Esophagus muscularis mucosa (tissue), 4 donors: ENCODE results near the gene OR2B2. TPM values are rescaled to one million over a fixed set of nuclear protein-coding genes. Genes with fewer than 3 reads are reported as not detected.

Experiments
- DNase-seq: peaks from one replicate; pipeline ENCODE4 v3.0.0-alpha.2; 2017; ENCODE audit errors: extremely low spot score
- H3K27ac ChIP-seq, 4 donors: fragments of 200-600 bp; sonication (generic); replicated peaks in 1 of 4; 1 replicate in 3 of 4; 2 replicates in 1 of 4; pipeline ENCODE4 v1.5.1; 2016 to 2019; ENCODE audit warnings: mild to moderate bottlenecking in 1 of 4
- H3K27me3 ChIP-seq, 4 donors: fragments of 200-600 bp; sonication (generic); one replicate each; pipeline versions ENCODE4 v1.5.1 to v1.6.0; 2016 to 2019
- H3K36me3 ChIP-seq, 4 donors: fragments of 200-600 bp; sonication (generic); one replicate each; pipeline ENCODE4 v1.5.1; 2016 to 2019
- H3K4me1 ChIP-seq, 4 donors: fragments of 200-600 bp; sonication (generic); one replicate each; pipeline ENCODE4 v1.5.1; 2016 to 2019
- H3K4me3 ChIP-seq, 4 donors: fragments of 200-600 bp; sonication (generic); 1 replicate in 2 of 4; 2 replicates in 2 of 4; pipeline ENCODE4 v1.5.1; 2016 to 2019; ENCODE audit warnings: mild to moderate bottlenecking in 4 of 4, moderate library complexity in 1 of 4
- H3K9me3 ChIP-seq, 4 donors: fragments of 200-600 bp; sonication (generic); 1 replicate in 3 of 4; 2 replicates in 1 of 4; pipeline ENCODE4 v1.5.1; 2016 to 2019
- CTCF ChIP-seq, 3 experiments: fragments of 200-600 bp in 2 of 3; fragments of 450-650 bp in 1 of 3; sonication (generic) in 2 of 3; IDR thresholded peaks; one replicate each; pipeline ENCODE4 v1.5.1; 2017 to 2019; ENCODE audit warnings: antibody characterized with exemption in 3 of 3, mild to moderate bottlenecking in 2 of 3, moderate library complexity in 1 of 3
- EP300 ChIP-seq: sonication (generic); formaldehyde crosslinking; IDR thresholded peaks from one replicate; pipeline ENCODE4 v1.6.1; 2017; ENCODE audit warnings: antibody characterized with exemption
- POLR2A ChIP-seq: fragments of 450-650 bp; IDR thresholded peaks from one replicate; pipeline ENCODE4 v1.6.1; 2017; ENCODE audit warnings: antibody characterized with exemption, moderate library complexity, mild to moderate bottlenecking, low read depth
- POLR2AphosphoS5 ChIP-seq, 2 donors: sonication (generic); formaldehyde crosslinking; IDR thresholded peaks; one replicate each; pipeline ENCODE4 v1.6.1; 2017; ENCODE audit warnings: antibody characterized with exemption in 2 of 2
- WGBS: methylation state at CpG from one replicate; pipeline ENCODE4 v1.1.5; 2018; 5-methylcytosine and 5-hydroxymethylcytosine counted together
- intact Hi-C: fragments of 100-400 bp; cut with DNase I; formaldehyde crosslinking; loops from one replicate; pipeline ENCODE4 v1.15.1; 2023
- total RNA-seq, 4 donors: library from RNA; depleted of rRNA; stranded (reverse); fragments of >200 nt; gene quantifications; one replicate each; pipeline versions ENCODE4 v1.1.0 to v1.2.1, GENCODE V29; 2016

The OR2B2 gene
- total RNA-seq, 4 donors from 2014 or later: not detected

DNA sequence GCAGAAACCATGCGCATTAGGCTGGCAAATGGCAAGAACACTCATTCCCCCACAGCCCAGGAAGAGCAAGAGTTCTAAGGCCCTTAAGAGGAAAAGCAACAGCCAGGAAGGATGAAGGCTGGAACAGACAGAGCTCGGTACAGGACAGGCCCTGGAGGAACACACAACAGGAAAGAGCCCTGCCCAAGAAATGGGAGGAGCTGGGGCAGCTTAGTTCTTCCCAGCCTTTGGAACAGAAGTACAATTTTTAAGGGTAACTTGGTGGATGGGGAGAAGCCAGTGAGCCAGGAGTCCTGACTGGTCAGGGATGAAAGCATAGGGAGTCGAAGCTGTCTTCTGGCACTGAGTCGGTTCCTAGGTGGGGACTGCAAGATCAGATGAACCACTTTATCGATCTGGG lies 32.4 kb downstream of the OR2B2 start:
- H3K36me3 ChIP-seq: no peaks in the 10 kb centered on the region
- no peaks in the 10 kb centered on the region for H3K4me1 ChIP-seq
- WGBS: 85% methylated on average over 5 of the region's 5 CpGs
- no peaks in the 10 kb centered on the region for H3K9me3 ChIP-seq
- H3K27ac ChIP-seq: no peak overlapping the region
- DNase-seq: no peak
- intact Hi-C loops: no loop called here
- TF ChIP-seq EP300 (no peak), CTCF (IDR thresholded peaks at IDR 0.05) (no peak), POLR2AphosphoS5 (IDR thresholded peaks at IDR 0.05) (no peak), POLR2A (no peak)
- H3K4me3 ChIP-seq: no peak overlapping the region
- peaks cover 0 to 35% (median 0%) of the 10 kb centered on the region in 4 donors for H3K27me3 ChIP-seq

GRCh38 chr6:27874016-27874415 lies 38.2 kb downstream of the OR2B2 start:
- Histone ChIP-seq H3K4me3 (peak overlapping the region; percentile 49 to 63 (median 51)), H3K4me1 (peaks cover 0 to 24% (median 20%) of the 10 kb centered on the region in 4 donors), H3K9me3 (no peaks in the 10 kb centered on the region), H3K36me3 (no peaks in the 10 kb centered on the region), H3K27ac (no peak overlapping the region), H3K27me3 (peaks cover 0 to 65% (median 34%) of the 10 kb centered on the region in 4 donors)
- TF ChIP-seq EP300 (no peak), POLR2AphosphoS5 (IDR thresholded peaks at IDR 0.05) (no peak), CTCF (IDR thresholded peaks at IDR 0.05) (no peak), POLR2A (no peak)
- no peak for DNase-seq
- 75% methylated on average over 8 of the region's 8 CpGs for WGBS
- intact Hi-C loops: no loop called here

DNA sequence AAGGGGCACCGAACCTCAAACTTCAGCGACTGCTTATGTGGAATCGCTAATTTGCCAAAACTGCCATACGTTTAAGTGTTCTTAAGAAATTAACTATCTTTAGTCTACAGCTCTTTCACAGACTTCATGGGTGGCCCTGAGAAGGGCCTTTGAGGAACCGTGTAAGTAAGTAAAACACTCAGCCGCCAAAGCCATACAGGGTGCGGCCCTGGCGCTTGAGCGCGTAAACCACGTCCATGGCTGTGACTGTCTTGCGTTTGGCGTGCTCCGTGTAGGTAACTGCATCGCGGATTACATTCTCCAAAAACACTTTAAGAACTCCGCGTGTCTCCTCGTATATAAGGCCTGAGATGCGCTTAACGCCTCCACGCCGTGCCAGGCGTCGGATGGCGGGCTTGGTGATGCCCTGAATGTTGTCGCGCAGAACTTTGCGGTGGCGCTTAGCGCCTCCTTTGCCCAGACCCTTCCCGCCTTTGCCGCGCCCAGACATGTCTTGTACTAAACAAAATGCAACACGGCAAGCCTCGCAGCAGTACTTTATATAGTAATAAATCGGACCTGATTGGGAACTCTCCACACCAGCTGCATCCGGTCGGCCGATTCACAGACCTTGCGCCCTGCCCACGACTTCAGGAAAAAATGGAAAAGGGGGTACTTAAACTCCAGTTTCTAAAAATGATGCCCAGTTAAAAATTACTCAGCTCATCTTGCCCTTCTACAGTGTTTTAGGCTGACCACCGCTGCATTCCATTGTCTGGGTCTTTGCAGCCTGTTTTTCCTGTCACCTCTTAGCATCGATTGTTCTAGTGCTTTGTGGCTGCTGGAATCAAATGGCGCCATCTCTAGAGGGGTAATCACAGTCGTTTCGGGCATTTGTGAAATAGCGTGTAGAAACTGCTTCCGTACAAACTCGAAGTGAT lies 38.9 kb downstream of the OR2B2 start:
- intact Hi-C loops: no loop called here
- no peaks in the 10 kb centered on the region for H3K9me3 ChIP-seq
- DNase-seq: no peak
- 9% methylated on average over 49 of the region's 50 CpGs for WGBS
- H3K4me1 ChIP-seq: peaks cover 0 to 24% (median 20%) of the 10 kb centered on the region in 4 donors
- peak overlapping the region; percentile 49 to 63 (median 51) for H3K4me3 ChIP-seq
- no peaks in the 10 kb centered on the region for H3K36me3 ChIP-seq
- H3K27me3 ChIP-seq: peaks cover 0 to 73% (median 39%) of the 10 kb centered on the region in 4 donors
- peak overlapping the region; percentile 16 to 63 (median 52) for H3K27ac ChIP-seq
- TF ChIP-seq EP300: no peak
- no peak for TF ChIP-seq CTCF (IDR thresholded peaks at IDR 0.05)
- TF ChIP-seq POLR2AphosphoS5 (IDR thresholded peaks at IDR 0.05): peak; percentile 37 to 81
- no peak for TF ChIP-seq POLR2A

- H3K4me3 ChIP-seq: peak overlapping the region; percentile 49 to 63 (median 51)
- peaks cover 0 to 79% (median 45%) of the 10 kb centered on the region in 4 donors for H3K27me3 ChIP-seq
- no peaks in the 10 kb centered on the region for H3K9me3 ChIP-seq
- TF ChIP-seq EP300: no peak
- no peak for TF ChIP-seq CTCF (IDR thresholded peaks at IDR 0.05)
- no peak for TF ChIP-seq POLR2AphosphoS5 (IDR thresholded peaks at IDR 0.05)
- no peak for TF ChIP-seq POLR2A
- H3K36me3 ChIP-seq: no peaks in the 10 kb centered on the region
- H3K27ac ChIP-seq: peak overlapping the region; percentile 16 to 63 (median 52)
- peaks cover 6 to 26% (median 22%) of the 10 kb centered on the region in 4 donors for H3K4me1 ChIP-seq
- no peak for DNase-seq
- intact Hi-C loops: no loop called here
- WGBS: under 1% methylated on average over 16 of the region's 16 CpGs
Measured at GRCh38 chr6:27872642-27873020, 39.6 kb downstream of the OR2B2 start.
